Tibial artery (tissue), 4 donors: ENCODE results near the gene CCDC17.

Experiments
- DNase-seq, 2 donors: peaks; one replicate each; pipeline ENCODE4 v3.0.0-alpha.2; 2019
- H3K27ac ChIP-seq, 2 donors: fragments of 200-600 bp; sonication (generic) in 1 of 2; 1 replicate in 1 of 2; 2 replicates in 1 of 2; pipeline ENCODE4 v1.5.1; 2018 to 2019; ENCODE audit warnings: mild to moderate bottlenecking in 1 of 2
- H3K27me3 ChIP-seq, 2 donors: fragments of 200-600 bp; sonication (generic) in 1 of 2; one replicate each; pipeline versions ENCODE4 v1.5.1 to v1.6.0; 2016 to 2019
- H3K36me3 ChIP-seq, 3 donors: fragments of 200-600 bp; sonication (generic) in 2 of 3; one replicate each; pipeline ENCODE4 v1.5.1; 2016 to 2019; ENCODE audit warnings: mild to moderate bottlenecking in 2 of 3
- H3K4me1 ChIP-seq, 4 donors: fragments of 200-600 bp; sonication (generic) in 2 of 4; 1 replicate in 3 of 4; 2 replicates in 1 of 4; pipeline ENCODE4 v1.5.1; 2016 to 2019
- H3K4me3 ChIP-seq, 2 donors: fragments of 200-600 bp; sonication (generic) in 1 of 2; 1 replicate in 1 of 2; 2 replicates in 1 of 2; pipeline ENCODE4 v1.5.1; 2018 to 2019; ENCODE audit warnings: mild to moderate bottlenecking in 2 of 2
- H3K9me3 ChIP-seq, 3 donors: fragments of 200-600 bp; sonication (generic) in 1 of 3; one replicate each; pipeline ENCODE4 v1.5.1; 2016 to 2019
- intact Hi-C: fragments of 100-400 bp; cut with DNase I; formaldehyde crosslinking; loops from one replicate; pipeline ENCODE4 v1.15.0; 2023; ENCODE audit warnings: low total_unique reads
- TF ChIP-seq, protein P1 (sequence below), 2 experiments: fragments of 200-600 bp in 1 of 2; fragments of 450-650 bp in 1 of 2; IDR thresholded peaks; one replicate each; pipeline ENCODE4 v1.5.1; 2017 to 2019; ENCODE audit warnings: antibody characterized with exemption in 2 of 2, mild to moderate bottlenecking in 1 of 2, moderate library complexity in 1 of 2

Gene CCDC17

DNA sequence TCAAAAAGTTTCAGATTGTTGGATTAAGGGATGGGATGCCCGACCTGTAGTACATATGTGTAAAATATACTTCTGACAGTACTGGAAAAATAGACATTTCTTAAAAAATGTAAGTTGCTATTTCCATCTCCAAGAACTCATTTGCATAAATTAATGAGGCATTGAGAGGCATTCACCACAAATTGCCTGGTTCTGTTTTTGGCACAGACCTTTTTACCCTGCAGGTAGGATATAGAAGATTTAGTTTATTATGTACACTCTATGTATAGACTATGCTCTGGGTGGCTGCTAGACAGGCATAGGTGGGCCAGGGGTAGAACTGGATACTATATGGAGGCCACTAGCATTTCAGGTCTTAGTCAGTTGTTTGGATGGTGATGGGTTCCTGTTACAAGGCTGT lies 8.0 kb downstream of the CCDC17 start:
- TF ChIP-seq, protein P1, sequence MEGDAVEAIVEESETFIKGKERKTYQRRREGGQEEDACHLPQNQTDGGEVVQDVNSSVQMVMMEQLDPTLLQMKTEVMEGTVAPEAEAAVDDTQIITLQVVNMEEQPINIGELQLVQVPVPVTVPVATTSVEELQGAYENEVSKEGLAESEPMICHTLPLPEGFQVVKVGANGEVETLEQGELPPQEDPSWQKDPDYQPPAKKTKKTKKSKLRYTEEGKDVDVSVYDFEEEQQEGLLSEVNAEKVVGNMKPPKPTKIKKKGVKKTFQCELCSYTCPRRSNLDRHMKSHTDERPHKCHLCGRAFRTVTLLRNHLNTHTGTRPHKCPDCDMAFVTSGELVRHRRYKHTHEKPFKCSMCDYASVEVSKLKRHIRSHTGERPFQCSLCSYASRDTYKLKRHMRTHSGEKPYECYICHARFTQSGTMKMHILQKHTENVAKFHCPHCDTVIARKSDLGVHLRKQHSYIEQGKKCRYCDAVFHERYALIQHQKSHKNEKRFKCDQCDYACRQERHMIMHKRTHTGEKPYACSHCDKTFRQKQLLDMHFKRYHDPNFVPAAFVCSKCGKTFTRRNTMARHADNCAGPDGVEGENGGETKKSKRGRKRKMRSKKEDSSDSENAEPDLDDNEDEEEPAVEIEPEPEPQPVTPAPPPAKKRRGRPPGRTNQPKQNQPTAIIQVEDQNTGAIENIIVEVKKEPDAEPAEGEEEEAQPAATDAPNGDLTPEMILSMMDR (IDR thresholded peaks at IDR 0.05), result no peak
- intact Hi-C loops, result no loop called here
- peaks cover 37 to 78% (median 51%) of the 10 kb centered on the region in 3 donors for H3K36me3 ChIP-seq
- H3K27me3 ChIP-seq, result no peaks in the 10 kb centered on the region
- no peaks in the 10 kb centered on the region for H3K9me3 ChIP-seq
- H3K4me3 ChIP-seq, result no peak overlapping the region
- no peak for DNase-seq
- H3K4me1 ChIP-seq, result no peaks in the 10 kb centered on the region
- H3K27ac ChIP-seq, result no peak overlapping the region

DNA sequence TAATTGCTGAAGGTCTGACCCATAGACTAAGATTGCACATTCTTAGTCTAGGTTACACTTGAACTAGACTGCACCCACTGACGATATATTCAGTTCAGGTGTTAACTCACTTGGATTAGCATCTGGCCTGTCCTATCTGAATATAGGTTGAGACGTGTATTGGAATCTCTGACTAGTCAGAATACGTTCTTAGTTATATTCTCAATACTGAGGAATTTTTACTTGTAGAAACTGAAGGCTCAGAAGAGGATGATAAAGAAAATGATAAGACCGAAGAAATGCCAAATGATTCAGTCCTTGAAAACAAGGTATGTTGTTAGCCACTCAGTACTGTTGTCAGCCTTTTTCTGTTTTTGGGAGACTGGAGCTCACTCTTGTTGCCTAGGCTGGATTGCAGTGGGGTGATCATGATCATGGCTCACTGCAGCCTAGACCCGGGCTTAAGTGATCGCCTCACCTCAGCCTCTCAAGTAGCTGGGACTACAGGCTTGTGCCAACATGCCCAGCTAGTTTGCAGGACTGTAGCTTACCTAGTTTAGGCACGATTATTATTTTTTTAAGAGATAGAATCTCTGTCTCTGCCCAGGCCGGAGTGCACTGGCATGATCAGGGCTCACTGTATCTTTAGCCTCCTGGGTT lies 10.8 kb downstream of the CCDC17 start:
- H3K4me1 ChIP-seq, result no peaks in the 10 kb centered on the region
- H3K27me3 ChIP-seq, result no peaks in the 10 kb centered on the region
- TF ChIP-seq, protein P1 (IDR thresholded peaks at IDR 0.05), result no peak
- no peak overlapping the region for H3K4me3 ChIP-seq
- no peak for DNase-seq
- H3K27ac ChIP-seq, result no peak overlapping the region
- peaks cover 37 to 77% (median 44%) of the 10 kb centered on the region in 3 donors for H3K36me3 ChIP-seq
- no peaks in the 10 kb centered on the region for H3K9me3 ChIP-seq
- intact Hi-C loops, result no loop called here

DNA sequence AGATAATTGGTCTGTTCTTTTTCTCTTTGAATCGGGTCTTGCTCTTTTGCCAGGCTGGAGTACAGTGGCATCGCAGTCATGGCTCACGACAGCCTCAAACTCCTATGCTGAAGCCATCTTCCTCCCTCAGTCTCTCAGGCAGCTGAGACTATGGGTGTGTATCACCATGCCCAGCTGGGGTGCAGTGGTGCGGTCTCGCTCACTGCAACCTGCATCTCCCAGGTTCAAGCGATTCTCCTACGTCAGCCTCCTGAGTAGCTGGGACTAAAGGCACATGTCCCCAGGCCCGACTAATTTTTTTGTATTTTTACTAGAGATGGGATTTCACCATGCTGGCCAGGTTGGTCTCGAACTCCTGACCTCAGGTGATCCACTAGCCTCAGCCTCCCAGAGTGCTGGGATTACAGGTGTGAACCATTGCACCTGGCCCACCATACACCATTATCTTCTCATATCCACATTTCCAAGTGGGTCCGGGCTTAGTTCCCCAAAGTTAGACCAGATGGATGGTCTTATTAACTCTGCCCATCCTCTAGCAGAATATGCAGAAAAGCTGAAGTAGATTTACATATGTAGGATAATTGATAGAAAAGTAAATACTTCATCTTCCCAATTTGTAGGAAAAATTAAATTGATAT lies 13.1 kb downstream of the CCDC17 start:
- Histone ChIP-seq H3K4me1 (no peaks in the 10 kb centered on the region), H3K4me3 (no peak overlapping the region), H3K36me3 (peaks cover 22 to 74% (median 36%) of the 10 kb centered on the region in 3 donors), H3K9me3 (no peaks in the 10 kb centered on the region), H3K27me3 (no peaks in the 10 kb centered on the region), H3K27ac (no peak overlapping the region)
- no peak for DNase-seq
- TF ChIP-seq, protein P1 (IDR thresholded peaks at IDR 0.05), result no peak
- intact Hi-C loops, result no loop called here

DNA sequence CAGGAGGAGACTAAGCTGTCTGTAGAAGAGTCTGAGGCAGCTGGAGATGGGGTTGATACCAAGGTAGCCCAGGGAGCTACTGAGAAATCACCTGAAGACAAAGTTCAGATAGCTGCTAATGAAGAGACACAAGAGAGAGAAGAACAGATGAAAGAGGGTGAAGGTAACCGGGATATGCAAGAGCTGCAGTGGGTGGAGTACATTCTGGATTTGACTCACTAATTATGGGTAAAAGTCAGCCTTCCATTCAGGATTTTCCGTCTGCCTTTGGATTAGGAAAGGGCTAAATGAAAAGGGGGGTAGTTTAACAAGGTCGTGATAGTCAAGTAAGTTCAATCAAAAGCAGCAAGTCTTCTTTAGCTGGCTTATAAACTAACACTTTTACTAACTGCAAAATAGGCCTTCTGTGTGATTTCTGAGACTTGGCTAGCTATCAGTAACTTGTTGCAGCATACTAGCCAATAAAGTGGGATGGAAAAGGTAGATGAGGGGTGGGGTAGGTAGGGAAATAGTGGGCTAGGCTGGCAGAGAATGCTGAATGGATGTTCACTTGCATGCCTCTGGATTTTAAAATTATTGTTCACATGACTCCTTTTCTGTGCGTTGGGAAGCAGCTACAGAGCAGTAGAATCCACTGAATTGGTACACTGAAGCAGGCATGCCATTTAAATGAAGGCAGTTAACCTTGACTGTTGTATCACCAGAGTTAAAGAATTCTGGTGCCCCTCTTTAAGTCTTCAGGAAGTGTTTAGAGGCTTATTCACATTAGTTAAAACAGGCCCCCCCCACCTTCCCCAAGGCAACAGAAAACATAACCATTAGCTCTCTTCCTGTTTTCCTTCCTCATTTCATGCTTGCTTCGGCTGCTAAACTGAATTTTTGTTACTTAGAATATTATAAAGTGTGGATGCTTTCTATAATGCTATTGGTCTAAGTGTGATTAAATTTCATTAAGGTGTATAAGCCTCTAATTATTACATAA lies 15.4 kb downstream of the CCDC17 start:
- no peak for DNase-seq
- intact Hi-C loops, result no loop called here
- no peaks in the 10 kb centered on the region for H3K4me1 ChIP-seq
- no peaks in the 10 kb centered on the region for H3K9me3 ChIP-seq
- TF ChIP-seq, protein P1 (IDR thresholded peaks at IDR 0.05), result no peak
- H3K36me3 ChIP-seq, result peaks cover under 1 to 67% (median 22%) of the 10 kb centered on the region in 3 donors
- no peak overlapping the region for H3K27ac ChIP-seq
- H3K27me3 ChIP-seq, result no peaks in the 10 kb centered on the region
- no peak overlapping the region for H3K4me3 ChIP-seq

DNA sequence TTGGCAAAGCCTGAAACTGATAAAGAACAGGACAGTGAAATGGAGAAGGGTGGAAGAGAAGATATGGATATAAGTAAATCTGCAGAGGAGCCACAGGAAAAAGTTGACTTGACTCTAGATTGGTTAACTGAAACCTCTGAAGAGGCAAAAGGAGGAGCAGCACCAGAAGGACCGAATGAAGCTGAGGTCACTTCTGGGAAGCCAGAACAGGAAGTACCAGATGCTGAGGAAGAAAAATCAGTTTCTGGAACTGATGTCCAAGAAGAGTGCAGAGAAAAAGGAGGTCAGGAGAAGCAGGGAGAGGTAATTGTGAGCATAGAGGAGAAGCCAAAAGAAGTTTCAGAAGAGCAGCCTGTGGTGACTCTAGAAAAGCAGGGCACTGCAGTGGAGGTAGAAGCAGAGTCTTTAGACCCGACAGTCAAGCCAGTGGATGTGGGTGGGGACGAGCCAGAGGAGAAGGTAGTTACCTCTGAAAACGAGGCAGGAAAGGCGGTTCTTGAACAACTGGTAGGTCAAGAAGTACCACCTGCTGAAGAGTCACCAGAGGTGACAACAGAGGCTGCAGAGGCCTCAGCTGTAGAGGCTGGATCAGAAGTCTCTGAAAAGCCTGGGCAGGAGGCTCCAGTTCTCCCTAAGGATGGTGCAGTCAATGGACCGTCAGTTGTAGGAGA lies 16.3 kb downstream of the CCDC17 start:
- Histone ChIP-seq H3K4me1 (peaks cover 0 to 3% (median 0%) of the 10 kb centered on the region in 4 donors), H3K9me3 (no peaks in the 10 kb centered on the region), H3K4me3 (no peak overlapping the region), H3K36me3 (peaks cover 0 to 63% (median 16%) of the 10 kb centered on the region in 3 donors), H3K27me3 (no peaks in the 10 kb centered on the region), H3K27ac (no peak overlapping the region)
- intact Hi-C loops, result no loop called here
- TF ChIP-seq, protein P1 (IDR thresholded peaks at IDR 0.05), result no peak
- DNase-seq, result no peak
